OCI-LY3 (cell line): Measurements from ENCODE around the gene KLHDC1.

Experiments used
- H2AFZ ChIP-seq: fragments of 200-600, 300-600 bp; shearing (Covaris generic); 2 replicates; pipeline ENCODE4 v1.6.0; 2014; ENCODE audit warnings: antibody characterized with exemption, low read depth, low read length
- H3K27ac ChIP-seq: fragments of 200-600, 300-600 bp; sonication (generic); 2 replicates; pipeline ENCODE4 v1.5.1; 2014; ENCODE audit warnings: mild to moderate bottlenecking, low read length, moderate library complexity, mixed read lengths
- H3K27me3 ChIP-seq: fragments of 200-600, 300-600 bp; sonication (generic); 2 replicates; pipeline ENCODE4 v1.6.1; 2014; ENCODE audit warnings: low read depth, low read length, mixed read lengths
- H3K36me3 ChIP-seq: fragments of 200-600, 300-600 bp; sonication (generic); replicated peaks from 2 replicates; pipeline ENCODE3; 2014; ENCODE audit warnings: low read depth, low read length, mixed read lengths
- H3K4me1 ChIP-seq: fragments of 300-600, 200-600 bp; sonication (generic); 2 replicates; pipeline ENCODE4 v1.6.1; 2014; ENCODE audit warnings: low read length, mixed read lengths
- H3K4me2 ChIP-seq: fragments of 200-600, 300-600 bp; sonication (generic); 2 replicates; pipeline ENCODE4 v1.6.1; 2014; ENCODE audit warnings: low read length, mixed read lengths
- H3K4me3 ChIP-seq: fragments of 300-600, 200-600 bp; sonication (generic); 2 replicates; pipeline ENCODE4 v1.5.1; 2014; ENCODE audit warnings: antibody characterized with exemption, mild to moderate bottlenecking, low read length, moderate library complexity
- H3K79me2 ChIP-seq: fragments of 300-600, 200-600 bp; shearing (Covaris generic); 2 replicates; pipeline ENCODE4 v1.6.1; 2014; ENCODE audit warnings: mild to moderate bottlenecking, low read length, mixed read lengths
- H3K9ac ChIP-seq: fragments of 300-600, 200-600 bp; shearing (Covaris generic); 2 replicates; pipeline ENCODE4 v1.6.0; 2014; ENCODE audit warnings: mild to moderate bottlenecking, low read length, moderate library complexity
- H3K9me3 ChIP-seq: fragments of 200-600, 300-600 bp; shearing (Covaris generic); 2 replicates; pipeline ENCODE4 v1.6.1; 2014; ENCODE audit warnings: low read length, mixed read lengths; ENCODE audit not compliant: insufficient read depth
- H4K20me1 ChIP-seq: fragments of 200-600, 300-600 bp; sonication (generic); 2 replicates; pipeline ENCODE4 v1.6.1; 2016; ENCODE audit warnings: low read length, mixed read lengths; ENCODE audit not compliant: insufficient read depth
- EZH2phosphoT487 ChIP-seq: fragments of 200-600 bp; shearing (Covaris generic); IDR thresholded peaks from 2 replicates; pipeline ENCODE4 v1.6.1; 2018; ENCODE audit warnings: antibody characterized with exemption, mixed run types, low read depth
- TF ChIP-seq, protein P1 (sequence below): fragments of 200-600, 300-600 bp; sonication (generic); IDR thresholded peaks from 2 replicates; pipeline ENCODE4 v1.5.1; 2014; ENCODE audit warnings: antibody characterized with exemption, low read length, low read depth

Gene KLHDC1

GRCh38 chr14:49767270-49767570 is 74.3 kb downstream of the KLHDC1 start:
- TF ChIP-seq, protein P1, sequence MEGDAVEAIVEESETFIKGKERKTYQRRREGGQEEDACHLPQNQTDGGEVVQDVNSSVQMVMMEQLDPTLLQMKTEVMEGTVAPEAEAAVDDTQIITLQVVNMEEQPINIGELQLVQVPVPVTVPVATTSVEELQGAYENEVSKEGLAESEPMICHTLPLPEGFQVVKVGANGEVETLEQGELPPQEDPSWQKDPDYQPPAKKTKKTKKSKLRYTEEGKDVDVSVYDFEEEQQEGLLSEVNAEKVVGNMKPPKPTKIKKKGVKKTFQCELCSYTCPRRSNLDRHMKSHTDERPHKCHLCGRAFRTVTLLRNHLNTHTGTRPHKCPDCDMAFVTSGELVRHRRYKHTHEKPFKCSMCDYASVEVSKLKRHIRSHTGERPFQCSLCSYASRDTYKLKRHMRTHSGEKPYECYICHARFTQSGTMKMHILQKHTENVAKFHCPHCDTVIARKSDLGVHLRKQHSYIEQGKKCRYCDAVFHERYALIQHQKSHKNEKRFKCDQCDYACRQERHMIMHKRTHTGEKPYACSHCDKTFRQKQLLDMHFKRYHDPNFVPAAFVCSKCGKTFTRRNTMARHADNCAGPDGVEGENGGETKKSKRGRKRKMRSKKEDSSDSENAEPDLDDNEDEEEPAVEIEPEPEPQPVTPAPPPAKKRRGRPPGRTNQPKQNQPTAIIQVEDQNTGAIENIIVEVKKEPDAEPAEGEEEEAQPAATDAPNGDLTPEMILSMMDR = no peak
- no peak for TF ChIP-seq EZH2phosphoT487
- Histone ChIP-seq H3K27me3 (no peaks in the 10 kb centered on the region), H4K20me1 (no peaks in the 10 kb centered on the region), H3K9me3 (no peaks in the 10 kb centered on the region), H3K36me3 (no peaks in the 10 kb centered on the region), H3K27ac (peak overlapping the region; percentile 85), H2AFZ (peak overlapping the region; percentile 90), H3K4me1 (peaks cover 10% of the 10 kb centered on the region), H3K4me3 (peak overlapping the region; percentile 83), H3K79me2 (peaks cover 28% of the 10 kb centered on the region), H3K9ac (peak overlapping the region; percentile 88), H3K4me2 (peak overlapping the region; percentile 79)

- Histone ChIP-seq H2AFZ (peak within 1 kb of the TSS; percentile 90), H3K27me3 (no peaks in the 10 kb centered on the region), H3K4me2 (peak within 1 kb of the TSS; percentile 97), H3K9me3 (no peaks in the 10 kb centered on the region), H3K79me2 (peaks cover 28% of the 10 kb centered on the region), H3K36me3 (no peaks in the 10 kb centered on the region), H3K9ac (peak within 1 kb of the TSS; percentile 88), H3K4me1 (peaks cover 10% of the 10 kb centered on the region), H3K27ac (peak within 1 kb of the TSS; percentile 85), H4K20me1 (no peaks in the 10 kb centered on the region), H3K4me3 (peak within 1 kb of the TSS; percentile 83)
- TF ChIP-seq, protein P1 = peak; percentile 40; the same call in 1 of the 2 replicates
- TF ChIP-seq EZH2phosphoT487 = no peak
These were observed 74.8 kb downstream of the KLHDC1 start, which contains the start of gene KLHDC2 for GRCh38 chr14:49767571-49768300. KLHDC2 (plus strand) TSS chr14:49768153; CDS start chr14:49768469, 316 bp downstream.

GRCh38 chr14:49768301-49769121 is 75.6 kb downstream of the KLHDC1 start:
- Histone ChIP-seq H3K4me3 (peak overlapping the region; percentile 83), H2AFZ (peak overlapping the region; percentile 37; the same call in 1 of the 2 replicates), H3K27ac (peak overlapping the region; percentile 57), H3K79me2 (peaks cover 28% of the 10 kb centered on the region), H4K20me1 (no peaks in the 10 kb centered on the region), H3K9ac (peak overlapping the region; percentile 88), H3K27me3 (no peaks in the 10 kb centered on the region), H3K9me3 (no peaks in the 10 kb centered on the region), H3K4me2 (peak overlapping the region; percentile 97), H3K4me1 (peaks cover 10% of the 10 kb centered on the region), H3K36me3 (no peaks in the 10 kb centered on the region)
- TF ChIP-seq EZH2phosphoT487 = no peak
- TF ChIP-seq, protein P1 = no peak

DNA sequence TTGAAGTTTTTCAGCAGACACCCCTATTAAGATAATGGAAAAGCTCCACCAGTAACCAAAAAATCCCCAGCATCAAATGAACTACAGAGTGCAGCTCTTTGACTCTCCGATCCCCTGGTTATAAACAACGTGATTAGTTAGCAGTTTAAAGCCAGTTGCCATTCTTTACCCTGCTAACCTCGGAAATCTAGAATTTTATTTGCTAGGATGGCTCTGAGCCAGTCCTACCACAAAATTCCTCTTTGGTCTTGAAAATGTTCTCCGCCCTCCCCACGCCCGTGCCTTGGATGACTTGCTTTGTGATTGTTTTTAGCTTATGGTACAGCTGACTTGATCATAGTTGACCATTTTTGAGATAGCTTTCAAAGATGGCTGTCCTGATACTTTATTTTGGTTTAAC is 76.3 kb downstream of the KLHDC1 start:
- TF ChIP-seq EZH2phosphoT487 = no peak
- TF ChIP-seq, protein P1 = no peak
- Histone ChIP-seq H3K4me3 (peak overlapping the region; percentile 83), H3K27me3 (no peaks in the 10 kb centered on the region), H4K20me1 (no peaks in the 10 kb centered on the region), H3K79me2 (peaks cover 28% of the 10 kb centered on the region), H3K9me3 (no peaks in the 10 kb centered on the region), H3K4me2 (peak overlapping the region; percentile 97), H3K4me1 (peaks cover 10% of the 10 kb centered on the region), H3K27ac (peak overlapping the region; percentile 57; the same call in 1 of the 2 replicates), H2AFZ (no peak overlapping the region), H3K9ac (peak overlapping the region; percentile 88), H3K36me3 (peaks cover 2% of the 10 kb centered on the region)
